PC-9 (cell line): ENCODE results near the gene AGAP1.

Experiments
- CTCF ChIP-seq: fragments of 200-600 bp; sonication (generic); conservative IDR thresholded peaks from 2 replicates; pipeline ENCODE4 v1.6.1; 2017; ENCODE audit warnings: mixed run types, antibody characterized with exemption, mild to moderate bottlenecking, moderate library complexity
- EZH2 ChIP-seq: fragments of 200-600 bp; sonication (generic); IDR thresholded peaks from 2 replicates; pipeline ENCODE4 v1.8.0; 2017; ENCODE audit warnings: antibody characterized with exemption, low read depth

- TF ChIP-seq CTCF (no peak), EZH2 (no peak)
These were observed 250.3 kb downstream of the AGAP1 start for GRCh38 chr2:235744161-235744560.
